ENCODE data around the gene PSMA3.

GRCh38 chr14:58298477-58299400 lies 54.1 kb downstream of the PSMA3 start, which contains the start of gene ARID4A:
- TF ChIP-seq CTCF (conservative IDR thresholded peaks at IDR 0.05 in 1 of 2, IDR thresholded peaks at IDR 0.05 in 1 of 2; ENCODE audit: extremely low read depth in 1 of 2, insufficient read depth in 1 of 2, low read depth in 1 of 2, low read length in 2 of 2) (no peak), EZH2 (IDR thresholded peaks at IDR 0.05; ENCODE audit: borderline replicate concordance, low read length) (no peak)

Data from mammary epithelial cell (primary cell).